Smooth muscle cell (in vitro differentiated cells): Measurements from ENCODE around the gene POLR2J. TPM values are rescaled to one million over a fixed set of nuclear protein-coding genes. Genes with fewer than 3 reads are reported as not detected.
A peak's percentile ranks its signal among the peaks of the same experiment; 100 is the strongest.

Experiments used
- DNase-seq: peaks from one replicate; lab custom pipeline; 2025; ENCODE audit not compliant: unreplicated experiment; lab: John Stamatoyannopoulos, UW
- H2AFZ ChIP-seq: fragments of 200-600 bp; sonication (generic); 2 replicates; pipeline ENCODE4 v1.6.0; 2016; ENCODE audit warnings: antibody characterized with exemption, low read depth, mild to moderate bottlenecking
- H3F3A ChIP-seq: fragments of 200-600 bp; sonication (generic); 2 replicates; pipeline ENCODE4 v1.6.0; 2017; ENCODE audit warnings: antibody characterized with exemption, low read depth
- H3K27ac ChIP-seq: fragments of 200-600 bp; sonication (generic); 2 replicates; pipeline ENCODE4 v1.5.1; 2016; ENCODE audit warnings: low read depth, mild to moderate bottlenecking
- H3K27me3 ChIP-seq: fragments of 200-600 bp; sonication (generic); 2 replicates; pipeline ENCODE4 v1.6.1; 2016; ENCODE audit warnings: low read depth, mild to moderate bottlenecking
- H3K36me3 ChIP-seq: fragments of 200-600 bp; sonication (generic); 2 replicates; pipeline ENCODE4 v1.5.1; 2016; ENCODE audit warnings: low read depth
- H3K4me1 ChIP-seq: fragments of 200-600 bp; sonication (generic); 2 replicates; pipeline ENCODE4 v1.5.1; 2016; ENCODE audit warnings: low read depth
- H3K4me2 ChIP-seq: fragments of 200-600 bp; sonication (generic); 2 replicates; pipeline ENCODE4 v1.6.0; 2016; ENCODE audit warnings: mild to moderate bottlenecking
- H3K4me3 ChIP-seq: fragments of 200-600 bp; sonication (generic); 2 replicates; pipeline ENCODE4 v1.5.1; 2016; ENCODE audit warnings: mild to moderate bottlenecking
- H3K79me2 ChIP-seq: fragments of 200-600 bp; sonication (generic); 2 replicates; pipeline ENCODE4 v1.6.0; 2016; ENCODE audit warnings: low read depth, mild to moderate bottlenecking
- H3K9ac ChIP-seq: fragments of 200-600 bp; sonication (generic); 2 replicates; pipeline ENCODE4 v1.6.0; 2016; ENCODE audit warnings: low read depth
- H3K9me3 ChIP-seq: fragments of 200-600 bp; sonication (generic); replicated peaks from 2 replicates; pipeline ENCODE4 v1.5.1; 2016; ENCODE audit warnings: low read depth
- H4K20me1 ChIP-seq: fragments of 200-600 bp; sonication (generic); 2 replicates; pipeline ENCODE4 v1.6.0; 2016; ENCODE audit warnings: low read depth
- CTCF ChIP-seq: fragments of 200-600 bp; sonication (generic); IDR thresholded peaks from 2 replicates; pipeline ENCODE4 v1.5.1; 2017; ENCODE audit warnings: borderline replicate concordance, mild to moderate bottlenecking, antibody characterized with exemption; ENCODE audit not compliant: insufficient read depth, poor library complexity, severe bottlenecking
- WGBS: methylation state at CpG from one replicate; pipeline ENCODE4 v1.1.7; 2016; ENCODE audit warnings: low lambda C conversion rate; 5-methylcytosine and 5-hydroxymethylcytosine counted together
- polyA plus RNA-seq: library from polyadenylated mRNA; unstranded; fragments of >200 nt; fragmentation: Nextera tagmentation; extraction: Ambion mirVana; gene quantifications from 2 replicates; pipeline ENCODE4 v1.2.1, GENCODE V29; 2016
- total RNA-seq: library from RNA; depleted of rRNA; stranded (reverse); fragments of >200 nt; gene quantifications from 2 replicates; pipeline ENCODE4 v1.2.3, GENCODE V29; 2014

POLR2J gene
- total and polyA plus RNA-seq, 2 experiments from 2014 or later: 13.1 to 92.2 TPM

GRCh38 chr7:102433219-102434038 is 45.3 kb downstream of the POLR2J start, which contains the start of gene ORAI2:
TSS of gene ORAI2 (plus strand) at chr7:102433575. CDS start at chr7:102438957, 5,382 bp downstream.
- H4K20me1 ChIP-seq: no peaks in the 10 kb centered on the region
- H3K9me3 ChIP-seq: no peaks in the 10 kb centered on the region
- H3K4me1 ChIP-seq: peaks cover 11% of the 10 kb centered on the region
- H3K4me3 ChIP-seq: peak within 1 kb of the TSS; percentile 70
- peak within 1 kb of the TSS; percentile 37 for H2AFZ ChIP-seq
- H3K4me2 ChIP-seq: peak within 1 kb of the TSS; percentile 98
- H3K79me2 ChIP-seq: peaks cover 19% of the 10 kb centered on the region
- no peaks in the 10 kb centered on the region for H3K27me3 ChIP-seq
- H3K9ac ChIP-seq: peak within 1 kb of the TSS; percentile 96
- WGBS: under 1% methylated on average over 25 of the region's 90 CpGs
- DNase-seq: peak; percentile 58
- no peak for TF ChIP-seq CTCF
- peak within 1 kb of the TSS; percentile 95 for H3K27ac ChIP-seq
- peaks cover 25% of the 10 kb centered on the region for H3F3A ChIP-seq
- H3K36me3 ChIP-seq: no peaks in the 10 kb centered on the region

GRCh38 chr7:102432442-102433218 is 46.1 kb downstream of the POLR2J start:
- H3F3A ChIP-seq: peaks cover 25% of the 10 kb centered on the region
- no peaks in the 10 kb centered on the region for H4K20me1 ChIP-seq
- no peak for TF ChIP-seq CTCF
- no peaks in the 10 kb centered on the region for H3K36me3 ChIP-seq
- H2AFZ ChIP-seq: no peak overlapping the region
- peak overlapping the region; percentile 98 for H3K4me2 ChIP-seq
- H3K4me3 ChIP-seq: peak overlapping the region; percentile 70
- H3K27ac ChIP-seq: peak overlapping the region; percentile 95
- H3K27me3 ChIP-seq: no peaks in the 10 kb centered on the region
- H3K79me2 ChIP-seq: peaks cover 19% of the 10 kb centered on the region
- H3K9ac ChIP-seq: peak overlapping the region; percentile 96
- DNase-seq: no peak
- peaks cover 11% of the 10 kb centered on the region for H3K4me1 ChIP-seq
- no peaks in the 10 kb centered on the region for H3K9me3 ChIP-seq
- WGBS: 33% methylated on average over 27 of the region's 27 CpGs

- Histone ChIP-seq H3K4me2 (peak overlapping the region; percentile 98), H3K27ac (peak overlapping the region; percentile 95), H3K79me2 (peaks cover 19% of the 10 kb centered on the region), H3K4me1 (peaks cover 11% of the 10 kb centered on the region), H3F3A (peaks cover 25% of the 10 kb centered on the region), H3K9ac (peak overlapping the region; percentile 56), H3K4me3 (no peak overlapping the region), H2AFZ (no peak overlapping the region), H3K36me3 (no peaks in the 10 kb centered on the region), H4K20me1 (no peaks in the 10 kb centered on the region), H3K9me3 (no peaks in the 10 kb centered on the region), H3K27me3 (no peaks in the 10 kb centered on the region)
- peak; percentile 6 for DNase-seq
- TF ChIP-seq CTCF: no peak
- 24% methylated on average over 17 of the region's 17 CpGs for WGBS
Measured at GRCh38 chr7:102431617-102432298, 47.0 kb downstream of the POLR2J start.
